HepG2 (cell line): ENCODE results near the gene GLRX5. TPM values are rescaled to one million over a fixed set of nuclear protein-coding genes. Genes with fewer than 3 reads are reported as not detected.

ENCODE experiments used
- ATAC-seq: fragments of 200-7000 bp; cut with Tn5 transposase; 3 replicates; pipeline ENCODE4 v1.9.1; 2020; ENCODE audit warnings: mild to moderate bottlenecking, moderate library complexity
- BruUV-seq: library from RNA; stranded (reverse); fragments of 400-500 nt; replicated peaks from 2 replicates; lab custom pipeline; 2021; lab: Mats Ljungman, UMichigan
- CTCF ChIA-PET: fragments of 300-600 bp; formaldehyde crosslinking; extraction: SDS; loops from one replicate; lab custom pipeline; 2021; ENCODE audit warnings: low total read pairs, inconsistent platforms, low intra/inter-chr PET ratio; lab: Yijun Ruan, JAX
- POLR2A ChIA-PET: fragments of 350-600 bp; sonication (Branson Sonifier 250); formaldehyde crosslinking; loops from one replicate; lab custom pipeline; 2020; ENCODE audit warnings: antibody characterized with exemption, inconsistent platforms; lab: Yijun Ruan, JAX
- DNase-seq: peaks from one replicate; pipeline ENCODE4 v3.0.0-alpha.2; 2015; ENCODE audit warnings: low spot score
- FAIRE-seq: peaks from 3 replicates; lab custom pipeline; 2011; peaks lifted over from hg19 to GRCh38; lab: Jason Lieb, UNC
- H2AFZ ChIP-seq: one replicate; pipeline ENCODE4 v1.6.1; 2011; ENCODE audit warnings: low read length, inconsistent platforms
- H3K27ac ChIP-seq: fragments of 300-600 bp; 3 replicates; pipeline ENCODE4 v1.8.0; 2011; ENCODE audit warnings: mixed run types, mild to moderate bottlenecking, mixed read lengths, low read length, inconsistent platforms; ENCODE audit not compliant: insufficient read depth; ENCODE audit errors: extremely low read length
- H3K27me3 ChIP-seq, 2 experiments: fragments of 200-600 bp in 1 of 2; 2 replicates in 1 of 2; 3 replicates in 1 of 2; pipeline versions ENCODE4 v1.6.0 to v1.8.0; 2011; ENCODE audit warnings: low read length in 2 of 2, mild to moderate bottlenecking in 2 of 2, moderate library complexity in 2 of 2, inconsistent platforms in 1 of 2; ENCODE audit not compliant: insufficient read depth in 2 of 2, control insufficient read depth in 1 of 2
- H3K36me3 ChIP-seq, 2 experiments: fragments of 200-600 bp in 1 of 2; replicated peaks in 1 of 2; 2 replicates in 1 of 2; 3 replicates in 1 of 2; pipeline versions ENCODE4 v1.5.1 to v1.8.0; 2011; ENCODE audit warnings: low read length in 2 of 2, inconsistent platforms in 1 of 2; ENCODE audit not compliant: insufficient read depth in 2 of 2, control insufficient read depth in 1 of 2
- H3K4me1 ChIP-seq: 2 replicates; pipeline ENCODE4 v1.5.1; 2012; ENCODE audit warnings: low read length, inconsistent platforms; ENCODE audit not compliant: insufficient read depth
- H3K4me2 ChIP-seq: 2 replicates; pipeline ENCODE4 v1.6.0; 2011; ENCODE audit warnings: low read depth, low read length, inconsistent platforms
- H3K4me3 ChIP-seq, 3 experiments: fragments of 200-600 bp in 1 of 3; sonication (generic), shearing (Covaris generic) in 1 of 3; replicated peaks in 1 of 3; 2 replicates each; pipeline ENCODE4 v1.5.1; 2011 to 2016; ENCODE audit warnings: low read length in 3 of 3, inconsistent platforms in 2 of 3, low read depth in 2 of 3, mild to moderate bottlenecking in 2 of 3, control low read depth in 1 of 3, mixed read lengths in 1 of 3; ENCODE audit not compliant: insufficient read depth in 1 of 3
- H3K79me2 ChIP-seq: one replicate; pipeline ENCODE4 v1.6.1; 2011; ENCODE audit warnings: low read length, inconsistent platforms; ENCODE audit not compliant: insufficient read depth
- H3K9ac ChIP-seq: 2 replicates; pipeline ENCODE4 v1.6.0; 2011; ENCODE audit warnings: mild to moderate bottlenecking, low read depth, low read length, inconsistent platforms; ENCODE audit not compliant: insufficient read depth
- H3K9me3 ChIP-seq: 2 replicates; pipeline ENCODE4 v1.5.1; 2012; ENCODE audit warnings: mild to moderate bottlenecking, low read length
- H4K20me1 ChIP-seq: 2 replicates; pipeline ENCODE4 v1.6.0; 2011; ENCODE audit warnings: inconsistent platforms, mild to moderate bottlenecking, low read length, moderate library complexity; ENCODE audit not compliant: insufficient read depth
- BRD4 ChIP-seq: sonication (generic); formaldehyde crosslinking; IDR thresholded peaks from 2 replicates; pipeline ENCODE4 v1.4.0; 2020; ENCODE audit warnings: missing genetic modification reagents
- ELF3 ChIP-seq: IDR thresholded peaks from 2 replicates; pipeline ENCODE4 v1.6.1; 2016; ENCODE audit warnings: missing genetic modification reagents, missing compliant biosample characterization
- FIP1L1 ChIP-seq: fragments of 200-400 bp; formaldehyde crosslinking; IDR thresholded peaks from 2 replicates; pipeline ENCODE4 v1.6.1; 2018; ENCODE audit warnings: low read depth, mild to moderate bottlenecking, low read length, moderate library complexity, borderline replicate concordance; ENCODE audit not compliant: insufficient read depth
- GABPB1 ChIP-seq: IDR thresholded peaks from 2 replicates; pipeline ENCODE4 v1.6.1; 2016; ENCODE audit warnings: mild to moderate bottlenecking, missing genetic modification reagents, moderate library complexity, missing compliant biosample characterization
- GLI4 ChIP-seq: sonication (generic); formaldehyde crosslinking; IDR thresholded peaks from 2 replicates; pipeline ENCODE4 v1.5.1; 2020; ENCODE audit warnings: missing genetic modification reagents, mild to moderate bottlenecking, moderate library complexity, borderline replicate concordance
- GLMP ChIP-seq: sonication (generic); formaldehyde crosslinking; IDR thresholded peaks from 2 replicates; pipeline ENCODE4 v1.9.0; 2021; ENCODE audit warnings: missing genetic modification reagents, mild to moderate bottlenecking, borderline replicate concordance
- HDAC2 ChIP-seq: sonication (generic); formaldehyde crosslinking; IDR thresholded peaks from 2 replicates; pipeline ENCODE4 v1.4.0; 2020; ENCODE audit warnings: missing genetic modification reagents
- HNRNPL ChIP-seq: fragments of 200-400 bp; formaldehyde crosslinking; IDR thresholded peaks from 2 replicates; pipeline ENCODE4 v1.6.1; 2017; ENCODE audit warnings: mild to moderate bottlenecking, low read depth, low read length
- KDM1A ChIP-seq: IDR thresholded peaks from 2 replicates; pipeline ENCODE4 v1.6.1; 2016; ENCODE audit warnings: missing compliant biosample characterization
- MEIS1 ChIP-seq: sonication (generic); formaldehyde crosslinking; IDR thresholded peaks from 2 replicates; pipeline ENCODE4 v1.9.0; 2021; ENCODE audit warnings: mild to moderate bottlenecking, missing genetic modification reagents, moderate library complexity, borderline replicate concordance
- NR2C2 ChIP-seq: sonication (generic); formaldehyde crosslinking; IDR thresholded peaks from 2 replicates; pipeline ENCODE4 v1.4.0; 2020; ENCODE audit warnings: missing genetic modification reagents, mild to moderate bottlenecking, moderate library complexity, borderline replicate concordance
- TCF12 ChIP-seq, 2 experiments: fragments of 450-650 bp in 1 of 2; sonication (generic) in 1 of 2; formaldehyde crosslinking in 1 of 2; IDR thresholded peaks; 2 replicates each; pipeline versions ENCODE4 v1.6.1 to v1.8.0; 2017 to 2022; ENCODE audit warnings: antibody characterized with exemption in 1 of 2, mild to moderate bottlenecking in 1 of 2, missing genetic modification reagents in 1 of 2, moderate library complexity in 1 of 2
- ZEB1 ChIP-seq: IDR thresholded peaks from 2 replicates; pipeline ENCODE4 v1.6.1; 2012; ENCODE audit warnings: mild to moderate bottlenecking, low read depth, inconsistent platforms; ENCODE audit not compliant: insufficient replicate concordance
- ZFP1 ChIP-seq: IDR thresholded peaks from 2 replicates; pipeline ENCODE4 v1.6.1; 2016
- ZNF20 ChIP-seq: sonication (generic); formaldehyde crosslinking; IDR thresholded peaks from 2 replicates; pipeline ENCODE4 v1.4.0; 2020; ENCODE audit warnings: mild to moderate bottlenecking, moderate library complexity, missing genetic modification reagents
- ZNF441 ChIP-seq: sonication (generic); formaldehyde crosslinking; IDR thresholded peaks from 2 replicates; pipeline ENCODE4 v1.7.0; 2021; ENCODE audit warnings: missing genetic modification reagents, borderline replicate concordance
- ZNF510 ChIP-seq: sonication (generic); formaldehyde crosslinking; IDR thresholded peaks from 2 replicates; pipeline ENCODE4 v1.4.0; 2020; ENCODE audit warnings: low read depth, mild to moderate bottlenecking, missing genetic modification reagents
- ZNF558 ChIP-seq: sonication (generic); formaldehyde crosslinking; IDR thresholded peaks from 2 replicates; pipeline ENCODE4 v1.9.0; 2022; ENCODE audit warnings: mild to moderate bottlenecking, missing genetic modification reagents, borderline replicate concordance
- ZSCAN21 ChIP-seq: sonication (generic); formaldehyde crosslinking; IDR thresholded peaks from 2 replicates; pipeline ENCODE4 v1.8.0; 2022; ENCODE audit warnings: mild to moderate bottlenecking, missing genetic modification reagents, moderate library complexity, borderline replicate concordance
- ZSCAN9 ChIP-seq: IDR thresholded peaks from 2 replicates; pipeline ENCODE4 v1.6.1; 2016; ENCODE audit warnings: borderline replicate concordance
- WGBS: methylation state at CpG from one replicate; pipeline ENCODE4 v1.1.6; 2017; ENCODE audit warnings: low lambda C conversion rate; 5-methylcytosine and 5-hydroxymethylcytosine counted together
- in situ Hi-C: cut with HindIII; loops from 2 replicates; pipeline ENCODE4 v1.10.0; 2017; ENCODE audit warnings: low pct_unique_long_range_greater_than_20kb; ENCODE audit not compliant: extremely low pct_ligation_motif_present
- intact Hi-C: fragments of 100-400 bp; cut with micrococcal nuclease; formaldehyde crosslinking; loops from one replicate; pipeline ENCODE4 v1.10.0; 2022; ENCODE audit not compliant: unreplicated experiment
- polyA plus RNA-seq, 8 experiments: library from polyadenylated mRNA; depleted of rRNA in 3 of 8; stranded (reverse) in 7 of 8; unstranded in 1 of 8; fragments of >200 nt; fragmentation: Illumina TruSeq in 4 of 8; extraction: Trizol in 4 of 8; gene quantifications; 2 replicates each; pipeline versions ENCODE4 v1.2.1 to v1.2.3, GENCODE V29; 2011 to 2016; ENCODE audit warnings: low read depth in 4 of 8, missing spikeins in 1 of 8, mixed read lengths in 1 of 8; ENCODE audit not compliant: insufficient read depth in 1 of 8
- total RNA-seq, 5 experiments: library from RNA; depleted of rRNA; stranded (reverse); fragments of >200 nt; fragmentation: Illumina TruSeq; extraction: Trizol; gene quantifications; 2 replicates each; pipeline ENCODE4 v1.2.3, GENCODE V29; 2016; ENCODE audit warnings: low read depth in 1 of 5
- TF ChIP-seq, protein P1 (sequence below): sonication (generic); formaldehyde crosslinking; IDR thresholded peaks from 2 replicates; pipeline ENCODE4 v1.5.0; 2020; ENCODE audit warnings: missing genetic modification reagents

GLRX5 gene
- total and polyA plus RNA-seq, 2 of the 13 experiments (the other 11 are each of a cell fraction or from before 2014, with no cell fraction given) = 122 to 146 TPM

GRCh38 chr14:95513291-95513690, 21.6 kb upstream of the GLRX5 start (continued):
- TF ChIP-seq ZSCAN21 (CRISPR knock-in tag) (no peak), ZNF20 (CRISPR knock-in tag) (no peak), GLMP (no peak), ELF3 (CRISPR knock-in tag) (no peak), ZNF510 (CRISPR knock-in tag) (no peak), MEIS1 (CRISPR knock-in tag) (no peak), GLI4 (CRISPR knock-in tag) (no peak), ZSCAN9 (CRISPR knock-in tag) (no peak), HDAC2 (CRISPR knock-in tag) (no peak), TCF12 (IDR thresholded peaks at IDR 0.05) (no peak), TCF12 (CRISPR knock-in tag; IDR thresholded peaks at IDR 0.05) (no peak)

DNA sequence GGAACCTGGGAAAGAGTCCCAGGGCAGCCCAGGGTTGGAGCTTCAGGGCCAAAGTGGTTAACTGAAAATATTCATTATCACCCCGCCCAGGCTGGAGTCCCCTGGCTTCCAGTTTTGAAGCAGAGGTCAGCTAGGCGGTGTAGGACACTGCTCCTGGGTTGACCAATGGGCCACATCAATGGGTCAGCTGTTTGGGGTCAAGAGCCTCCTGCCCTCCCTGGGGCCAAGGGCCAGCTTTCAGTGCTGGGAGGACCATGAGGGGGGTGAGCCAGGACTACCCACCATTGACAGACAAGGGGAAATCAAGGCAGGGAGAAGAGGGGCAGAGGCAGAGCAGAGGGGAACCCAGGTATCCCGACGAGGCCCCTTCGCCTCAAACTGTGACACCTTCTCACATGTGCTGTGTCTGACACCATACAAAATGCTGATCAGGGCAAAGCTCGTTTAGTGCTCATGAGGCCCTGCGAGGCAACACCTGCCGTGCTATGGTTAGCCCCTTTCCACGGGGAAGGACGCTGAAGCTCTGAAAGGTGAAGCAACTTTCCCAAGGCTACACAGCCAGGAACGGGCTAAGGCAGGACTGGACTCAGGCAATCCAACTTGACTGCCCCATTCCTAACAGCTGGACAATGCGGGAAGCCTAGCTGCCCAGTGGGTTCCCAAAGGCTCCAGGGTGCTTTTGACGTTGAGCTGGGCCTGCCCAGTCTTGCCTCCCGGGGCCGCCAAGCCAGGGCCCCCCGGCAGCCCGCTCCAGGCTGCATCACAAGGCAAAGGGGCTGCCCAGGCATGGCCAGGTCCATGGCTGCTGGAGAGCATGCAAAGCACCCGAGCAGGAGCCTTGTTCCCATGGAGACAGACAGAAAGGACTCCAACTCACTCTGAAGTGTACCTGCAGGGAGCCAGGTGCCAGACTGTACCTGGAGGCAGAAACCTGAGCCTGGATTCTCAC, 20.4 kb upstream of the GLRX5 start:
- FAIRE-seq (no peak), DNase-seq (no peak), ATAC-seq (peak; percentile 24)
- ChIA-PET CTCF (no interaction called here), POLR2A (interaction anchor here (2.3 to 3.8 kb wide), 4 partner anchors 11 to 70 kb away, joined by 7 to 37 read pairs (median 19); partner anchors contain the start of gene GLRX5)
- H3K36me3 ChIP-seq = 0 out of 5 replicates have a peak, but pooled peaks cover 0 to 5% of the 10 kb centered on the region in 2 experiments
- H4K20me1 ChIP-seq = no peaks in the 10 kb centered on the region
- in situ Hi-C loops = no loop called here
- no peaks in the 10 kb centered on the region for H3K9me3 ChIP-seq
- whole genome bisulfite sequencing = 64% methylated on average over 8 of the region's 18 CpGs
- H3K27ac ChIP-seq = peak overlapping the region; percentile 18
- no peaks in the 10 kb centered on the region; a peak in 1 of 5 replicates for H3K27me3 ChIP-seq
- H3K4me3 ChIP-seq = peak overlapping the region in 2 of 3 experiments; percentile 62 to 73; a peak in 3 of 6 replicates
- peak overlapping the region; percentile 93 for H3K4me2 ChIP-seq
- BruUV-seq = no TSS peak
- intact Hi-C loops = no loop called here
- H2AFZ ChIP-seq = no peak overlapping the region
- peak overlapping the region; percentile 64 for H3K9ac ChIP-seq
- peaks cover 33% of the 10 kb centered on the region for H3K79me2 ChIP-seq
- peaks cover 56% of the 10 kb centered on the region for H3K4me1 ChIP-seq
- TF ChIP-seq, protein P1, sequence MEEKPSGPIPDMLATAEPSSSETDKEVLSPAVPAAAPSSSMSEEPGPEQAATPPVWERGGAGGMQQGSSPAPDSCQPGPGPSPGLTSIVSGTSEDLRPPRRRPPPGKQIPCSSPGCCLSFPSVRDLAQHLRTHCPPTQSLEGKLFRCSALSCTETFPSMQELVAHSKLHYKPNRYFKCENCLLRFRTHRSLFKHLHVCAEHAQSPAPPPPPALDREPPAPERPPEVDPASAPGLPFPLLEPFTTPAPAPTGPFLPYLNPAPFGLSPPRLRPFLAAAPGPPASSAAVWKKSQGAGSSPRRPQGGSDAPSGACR = no peak
- no peak for TF ChIP-seq BRD4
- no peak for TF ChIP-seq GABPB1 (CRISPR knock-in tag)
- no peak for TF ChIP-seq NR2C2 (CRISPR knock-in tag)
- no peak for TF ChIP-seq ZNF441
- no peak for TF ChIP-seq FIP1L1
- TF ChIP-seq ZFP1 (CRISPR knock-in tag) = no peak
- peak; percentile 40 for TF ChIP-seq ZEB1
- no peak for TF ChIP-seq KDM1A (CRISPR knock-in tag)
- no peak for TF ChIP-seq ZNF558 (CRISPR knock-in tag)
- no peak for TF ChIP-seq HNRNPL
